NCI-H2107 treated with DMSO at 0.1 percent for 48 hours (cell line): ENCODE results near the gene FAM72C.
"Not testable (repeated sequence)": the region's sequence is repeated elsewhere in the genome, so short reads cannot be mapped to it uniquely, and the experiment has no call there.

Source experiments
- DNase-seq: peaks from one replicate; lab custom pipeline; 2025; ENCODE audit not compliant: unreplicated experiment; lab: John Stamatoyannopoulos, UW

The FAM72C gene

GRCh38 chr1:143984721-143985473 lies 13.1 kb upstream of the FAM72C start:
- not testable (repeated sequence) for DNase-seq

- not testable (repeated sequence) for DNase-seq
Observed at GRCh38 chr1:143974416-143974815, 2.6 kb upstream of the FAM72C start.

- not testable (repeated sequence) for DNase-seq
Observed at GRCh38 chr1:143973876-143974414, 2.2 kb upstream of the FAM72C start.

GRCh38 chr1:143972753-143973326 lies 1.1 kb upstream of the FAM72C start:
- DNase-seq = not testable (repeated sequence)

- not testable (repeated sequence) for DNase-seq
Observed at GRCh38 chr1:143965860-143966259, 5.9 kb downstream of the FAM72C start.

- DNase-seq = not testable (repeated sequence)
Observed at GRCh38 chr1:143964294-143964693, 7.5 kb downstream of the FAM72C start.

- not testable (repeated sequence) for DNase-seq
Observed at GRCh38 chr1:143955930-143956329, 15.9 kb downstream of the FAM72C start.

GRCh38 chr1:143952913-143953312 lies 18.9 kb downstream of the FAM72C start:
- DNase-seq = not testable (repeated sequence)

GRCh38 chr1:143951485-143952391 lies 20.0 kb downstream of the FAM72C start:
- DNase-seq = not testable (repeated sequence)

GRCh38 chr1:143947749-143948148 lies 24.0 kb downstream of the FAM72C start:
- DNase-seq = not testable (repeated sequence)

GRCh38 chr1:143945253-143945652 lies 26.5 kb downstream of the FAM72C start:
- not testable (repeated sequence) for DNase-seq

- DNase-seq = not testable (repeated sequence)
Observed at GRCh38 chr1:143944576-143945240, 27.1 kb downstream of the FAM72C start.

GRCh38 chr1:143943319-143943978 lies 28.3 kb downstream of the FAM72C start:
- DNase-seq = not testable (repeated sequence)

GRCh38 chr1:143942238-143942860 lies 29.4 kb downstream of the FAM72C start:
- DNase-seq = not testable (repeated sequence)

GRCh38 chr1:143939666-143940065 lies 32.1 kb downstream of the FAM72C start:
- not testable (repeated sequence) for DNase-seq

- not testable (repeated sequence) for DNase-seq
Observed at GRCh38 chr1:143938922-143939321, 32.9 kb downstream of the FAM72C start.

GRCh38 chr1:143936457-143937115 lies 35.2 kb downstream of the FAM72C start:
- DNase-seq = peak; percentile 19

- DNase-seq = not testable (repeated sequence)
Observed at GRCh38 chr1:143919127-143919526, 52.7 kb downstream of the FAM72C start.

- DNase-seq = not testable (repeated sequence)
Observed at GRCh38 chr1:143918552-143918951, 53.2 kb downstream of the FAM72C start.
